Activated T-cell treated with anti-CD3 and anti-CD28 coated beads, Interleukin-2, amount 50 U/mL, for 72 hours (primary cell): Measurements from ENCODE around the gene TANC1. TPM values are rescaled to one million over a fixed set of nuclear protein-coding genes. Genes with fewer than 3 reads are reported as not detected.

Experiments
- ATAC-seq, 2 donors: fragments of 150-1000 bp; cut with Tn5 transposase; replicated peaks in 1 of 2; 2 replicates each; pipeline ENCODE4 v1.10.0; 2021; ENCODE audit warnings: moderate library complexity in 2 of 2, mild to moderate bottlenecking in 1 of 2
- DNase-seq, 2 donors: peaks; one replicate each; pipeline ENCODE4 v3.0.0; 2021 to 2022; ENCODE audit warnings: mixed read lengths in 1 of 2
- H3K27ac Mint-ChIP-seq: one replicate; pipeline ENCODE4 v1.8.0; 2022; ENCODE audit warnings: mild to moderate bottlenecking, moderate library complexity, mixed read lengths
- H3K27me3 Mint-ChIP-seq: one replicate; pipeline ENCODE4 v1.8.0; 2022; ENCODE audit warnings: low read depth, mixed read lengths
- H3K36me3 Mint-ChIP-seq, 2 donors: one replicate each; pipeline ENCODE4 v1.8.0; 2022; ENCODE audit warnings: mixed read lengths in 2 of 2, mild to moderate bottlenecking in 1 of 2; ENCODE audit not compliant: insufficient read depth in 2 of 2
- H3K4me1 Mint-ChIP-seq: one replicate; pipeline ENCODE4 v1.8.0; 2022; ENCODE audit warnings: low read depth, mixed read lengths
- H3K4me3 Mint-ChIP-seq, 2 donors: one replicate each; pipeline ENCODE4 v1.8.0; 2022; ENCODE audit warnings: mild to moderate bottlenecking in 2 of 2, mixed read lengths in 2 of 2, moderate library complexity in 2 of 2
- H3K9me3 Mint-ChIP-seq, 2 donors: one replicate each; pipeline ENCODE4 v1.8.0; 2022; ENCODE audit warnings: mixed read lengths in 2 of 2
- total RNA-seq, 2 donors: library from RNA; stranded (reverse); gene quantifications; one replicate each; pipeline ENCODE4 v1.2.3, GENCODE V29; 2022

Gene TANC1
- total RNA-seq, 2 donors from 2014 or later, result 0.35 to 1.6 TPM

DNA sequence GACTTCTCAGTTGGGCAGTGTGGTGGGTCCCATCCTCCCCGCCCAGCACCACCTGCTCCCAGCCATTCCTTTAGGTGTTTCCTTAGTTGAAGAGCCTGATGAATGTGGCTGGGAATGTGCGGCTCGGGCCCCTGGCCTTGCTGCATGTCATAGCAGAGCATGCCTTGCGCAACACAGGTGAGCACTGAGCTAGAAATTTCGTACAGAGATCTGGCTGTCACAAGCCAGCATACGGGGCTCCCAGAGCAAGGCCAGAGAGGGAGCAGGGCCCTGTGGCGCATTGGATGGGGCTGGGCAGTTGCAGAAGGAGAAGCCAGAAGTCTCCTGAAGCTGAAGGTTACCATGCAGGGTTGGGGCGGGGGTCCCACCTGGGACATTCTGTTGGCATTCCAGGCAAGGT, 188.4 kb downstream of the TANC1 start:
- no peak for DNase-seq
- no peaks in the 10 kb centered on the region for H3K36me3 Mint-ChIP-seq
- H3K4me1 Mint-ChIP-seq, result peaks cover 38% of the 10 kb centered on the region
- H3K27me3 Mint-ChIP-seq, result no peaks in the 10 kb centered on the region
- H3K9me3 Mint-ChIP-seq, result no peaks in the 10 kb centered on the region
- ATAC-seq, result no peak
- no peak overlapping the region for H3K4me3 Mint-ChIP-seq
- no peak overlapping the region for H3K27ac Mint-ChIP-seq

DNA sequence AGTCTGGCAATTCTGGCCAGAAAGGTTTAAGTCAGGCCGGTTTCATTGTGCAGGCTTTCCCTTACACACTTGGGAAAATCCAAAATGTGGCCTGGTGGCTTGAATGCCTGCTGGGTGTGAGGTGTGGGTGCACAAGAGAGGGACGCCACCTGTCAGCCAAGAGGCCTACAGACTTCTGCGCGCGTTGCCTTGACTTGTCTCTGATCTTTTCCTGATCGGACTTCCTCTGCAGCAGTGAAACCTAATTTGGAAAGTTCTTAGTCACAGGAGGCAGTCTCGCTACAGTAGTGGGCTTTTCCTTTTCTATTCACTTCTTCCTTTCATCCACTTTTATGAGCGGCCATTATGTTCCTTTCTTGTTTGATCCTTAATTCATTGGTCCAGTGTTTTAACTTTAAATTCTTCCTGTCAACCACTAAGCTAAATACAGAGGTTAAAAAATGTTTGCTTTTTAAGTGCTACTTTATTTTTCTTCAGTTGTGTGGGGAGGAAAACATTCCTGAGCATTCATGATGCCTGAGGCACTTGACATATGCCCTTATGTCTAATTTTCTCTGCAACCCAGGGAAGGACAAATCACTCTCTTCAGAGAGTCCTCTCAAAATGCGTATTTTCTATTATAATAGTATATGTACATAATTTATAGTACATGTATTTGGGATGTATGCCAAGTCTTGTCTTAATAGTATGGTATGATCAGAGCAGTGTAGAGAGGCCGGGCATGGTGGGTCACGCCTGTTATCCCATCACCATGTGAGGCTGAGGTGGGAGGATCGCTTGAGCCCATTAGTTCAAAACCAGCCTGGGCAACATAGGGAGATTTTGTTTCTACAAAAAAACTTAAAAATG, 189.1 kb downstream of the TANC1 start:
- H3K27me3 Mint-ChIP-seq, result no peaks in the 10 kb centered on the region
- no peaks in the 10 kb centered on the region for H3K36me3 Mint-ChIP-seq
- DNase-seq (no peak), ATAC-seq (peak in 1 of 2 donors; percentile 36)
- H3K4me1 Mint-ChIP-seq, result peaks cover 38% of the 10 kb centered on the region
- no peak overlapping the region for H3K27ac Mint-ChIP-seq
- no peaks in the 10 kb centered on the region for H3K9me3 Mint-ChIP-seq
- H3K4me3 Mint-ChIP-seq, result no peak overlapping the region

DNA sequence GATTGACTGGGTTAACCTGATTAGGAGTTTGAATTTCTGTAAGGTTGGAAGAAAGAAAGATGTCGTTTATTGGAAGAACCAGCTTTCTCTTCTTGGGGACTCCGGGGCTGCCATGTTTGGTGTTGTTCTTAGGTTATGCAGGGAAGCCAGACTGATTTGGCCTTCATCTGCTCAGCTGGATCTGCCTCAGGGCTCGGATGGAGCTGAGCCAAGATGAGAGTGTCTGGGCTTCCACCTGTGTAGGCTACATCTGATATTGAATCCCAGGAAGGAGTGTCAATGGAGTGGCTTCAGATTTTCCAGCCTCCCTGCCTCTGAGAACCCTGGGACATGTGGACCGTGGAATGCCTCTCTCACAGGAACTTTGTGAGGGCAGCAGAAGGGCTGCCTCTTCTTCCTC, 192.0 kb downstream of the TANC1 start:
- DNase-seq (no peak), ATAC-seq (no peak)
- Mint-ChIP-seq H3K4me1 (peaks cover 26% of the 10 kb centered on the region), H3K4me3 (no peak overlapping the region), H3K27ac (no peak overlapping the region), H3K9me3 (no peaks in the 10 kb centered on the region), H3K36me3 (no peaks in the 10 kb centered on the region), H3K27me3 (no peaks in the 10 kb centered on the region)

DNA sequence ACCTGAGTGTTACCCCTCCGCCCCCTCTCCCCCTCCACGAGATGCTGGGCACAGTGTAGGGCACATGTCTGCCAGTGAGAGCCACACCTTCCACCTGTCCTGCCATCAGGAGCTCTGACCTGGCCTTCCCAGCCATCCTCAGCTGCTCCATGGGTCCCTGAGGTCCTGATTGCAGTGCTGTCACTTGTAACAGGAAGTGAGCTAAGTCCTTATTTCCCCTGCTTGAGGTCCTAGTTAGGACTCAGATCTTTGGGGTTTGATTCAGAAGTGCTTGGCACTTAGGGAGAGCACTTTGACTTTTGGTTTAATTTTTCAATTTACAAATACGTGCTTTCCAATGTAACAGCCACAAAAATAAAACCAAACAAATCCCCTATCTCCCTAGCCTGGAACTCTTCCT, 192.5 kb downstream of the TANC1 start:
- DNase-seq (no peak), ATAC-seq (no peak)
- Mint-ChIP-seq H3K4me3 (no peak overlapping the region), H3K9me3 (no peaks in the 10 kb centered on the region), H3K4me1 (peaks cover 26% of the 10 kb centered on the region), H3K27me3 (no peaks in the 10 kb centered on the region), H3K36me3 (no peaks in the 10 kb centered on the region), H3K27ac (no peak overlapping the region)

DNA sequence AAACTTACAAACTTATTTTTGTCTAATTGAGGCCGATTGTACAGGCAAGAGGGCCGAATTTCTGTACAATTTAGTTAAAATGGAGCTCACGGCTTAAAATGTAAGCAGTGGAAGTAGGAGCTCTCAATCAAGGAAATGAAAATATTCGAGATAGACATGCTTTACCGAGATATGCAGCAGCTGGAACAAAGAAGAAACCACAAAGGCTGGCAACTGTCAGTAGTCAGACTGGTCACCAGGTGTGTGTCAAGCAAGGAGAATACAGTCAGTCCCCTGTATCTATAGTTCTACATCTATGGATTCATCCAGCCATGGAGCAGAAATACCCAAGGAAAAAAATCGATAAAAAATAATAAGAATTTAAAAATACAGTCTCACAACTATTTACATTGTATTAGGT, 195.5 kb downstream of the TANC1 start:
- Mint-ChIP-seq H3K4me3 (no peak overlapping the region), H3K4me1 (peaks cover 11% of the 10 kb centered on the region), H3K9me3 (no peaks in the 10 kb centered on the region), H3K36me3 (no peaks in the 10 kb centered on the region), H3K27me3 (no peaks in the 10 kb centered on the region), H3K27ac (no peak overlapping the region)
- DNase-seq (no peak), ATAC-seq (no peak)

DNA sequence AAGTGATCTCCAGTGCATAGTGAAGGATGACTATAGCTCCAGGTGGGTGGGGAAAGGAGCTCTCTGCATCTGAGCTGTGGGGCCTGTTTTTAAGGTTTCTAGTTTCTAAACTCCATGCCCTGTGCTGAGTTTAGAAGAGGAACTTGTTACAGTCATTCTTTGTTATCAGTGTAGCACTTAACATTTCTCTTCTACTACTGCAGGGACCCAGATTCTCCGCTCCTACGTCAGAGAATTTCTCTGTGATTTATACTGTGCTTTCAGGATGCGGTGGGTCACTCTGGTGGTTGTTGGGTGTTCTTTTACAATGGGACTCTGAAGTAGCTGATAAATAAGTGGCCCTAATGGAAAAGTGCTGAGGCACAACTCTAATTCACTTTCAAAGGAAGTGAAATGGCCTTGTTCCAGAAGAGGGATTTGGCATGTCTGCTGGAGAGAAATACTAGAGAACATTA, 196.0 kb downstream of the TANC1 start:
- H3K36me3 Mint-ChIP-seq, result no peaks in the 10 kb centered on the region
- ATAC-seq (no peak), DNase-seq (no peak)
- no peak overlapping the region for H3K27ac Mint-ChIP-seq
- H3K27me3 Mint-ChIP-seq, result no peaks in the 10 kb centered on the region
- no peaks in the 10 kb centered on the region for H3K9me3 Mint-ChIP-seq
- H3K4me1 Mint-ChIP-seq, result peaks cover 11% of the 10 kb centered on the region
- H3K4me3 Mint-ChIP-seq, result no peak overlapping the region

DNA sequence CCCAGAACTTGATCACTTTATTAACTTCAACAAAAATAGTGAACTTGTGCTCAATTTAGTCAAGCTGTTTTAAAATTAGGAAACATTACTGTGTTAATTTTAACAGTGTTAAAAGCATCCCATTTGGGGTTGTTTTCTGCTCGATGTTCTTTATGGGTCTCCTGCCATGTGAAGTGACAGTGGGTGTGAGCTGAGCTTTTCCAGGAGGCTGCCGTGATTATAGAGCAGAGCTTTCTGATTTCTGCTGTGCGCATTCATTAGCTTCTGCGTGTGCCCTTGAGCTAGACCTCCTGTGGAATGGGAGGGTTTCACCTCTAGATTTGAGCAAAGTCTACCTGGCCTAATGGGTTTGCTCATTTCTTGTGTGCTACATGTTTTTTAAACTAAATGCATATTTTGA, 196.6 kb downstream of the TANC1 start:
- H3K36me3 Mint-ChIP-seq, result no peaks in the 10 kb centered on the region
- H3K27ac Mint-ChIP-seq, result no peak overlapping the region
- H3K27me3 Mint-ChIP-seq, result no peaks in the 10 kb centered on the region
- ATAC-seq (no peak), DNase-seq (no peak)
- H3K4me3 Mint-ChIP-seq, result no peak overlapping the region
- H3K9me3 Mint-ChIP-seq, result no peaks in the 10 kb centered on the region
- H3K4me1 Mint-ChIP-seq, result peaks cover 11% of the 10 kb centered on the region

DNA sequence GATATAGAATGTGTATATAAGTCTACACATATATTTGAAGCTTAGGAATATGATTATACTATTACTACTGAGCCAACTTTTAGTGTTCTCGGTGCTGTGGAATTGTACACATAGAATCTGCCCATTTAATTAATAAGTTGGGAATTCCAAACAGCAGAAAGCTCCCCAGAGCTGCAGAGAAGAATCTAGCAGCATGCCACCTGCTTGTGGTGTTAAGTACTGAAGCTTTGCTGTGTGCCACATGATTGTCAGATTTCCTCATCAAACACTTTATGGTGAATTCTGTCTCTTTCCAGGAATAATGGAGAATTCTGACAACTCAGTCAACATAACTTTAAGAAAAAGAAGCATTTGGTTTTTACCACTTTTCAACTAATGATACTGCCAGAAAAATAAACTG, 200.3 kb downstream of the TANC1 start:
- Mint-ChIP-seq H3K36me3 (no peaks in the 10 kb centered on the region), H3K27ac (no peak overlapping the region), H3K9me3 (no peaks in the 10 kb centered on the region), H3K27me3 (no peaks in the 10 kb centered on the region), H3K4me3 (no peak overlapping the region), H3K4me1 (no peaks in the 10 kb centered on the region)
- DNase-seq, result no peak
- no peak for ATAC-seq

DNA sequence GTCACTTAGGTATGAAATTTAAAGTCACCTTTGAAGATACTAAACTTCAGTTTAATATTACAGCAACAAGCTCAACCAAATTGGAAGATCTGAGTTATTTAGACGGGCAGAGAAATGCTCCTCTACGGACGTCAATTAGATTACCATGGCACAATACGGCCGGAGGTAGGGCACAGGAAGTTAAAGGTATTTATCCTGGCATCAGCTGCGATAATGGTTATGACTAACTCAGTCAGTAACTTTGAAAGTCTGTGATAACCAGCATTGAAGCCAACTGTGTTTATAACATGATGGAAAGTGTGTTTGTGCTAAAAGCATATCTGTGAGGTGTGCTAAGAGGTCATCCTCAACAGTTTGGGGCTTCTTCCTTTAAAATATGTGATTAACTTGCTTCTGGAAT, 200.7 kb downstream of the TANC1 start:
- H3K4me1 Mint-ChIP-seq, result no peaks in the 10 kb centered on the region
- H3K9me3 Mint-ChIP-seq, result no peaks in the 10 kb centered on the region
- no peak overlapping the region for H3K27ac Mint-ChIP-seq
- H3K36me3 Mint-ChIP-seq, result no peaks in the 10 kb centered on the region
- H3K27me3 Mint-ChIP-seq, result no peaks in the 10 kb centered on the region
- ATAC-seq (no peak), DNase-seq (no peak)
- no peak overlapping the region for H3K4me3 Mint-ChIP-seq

DNA sequence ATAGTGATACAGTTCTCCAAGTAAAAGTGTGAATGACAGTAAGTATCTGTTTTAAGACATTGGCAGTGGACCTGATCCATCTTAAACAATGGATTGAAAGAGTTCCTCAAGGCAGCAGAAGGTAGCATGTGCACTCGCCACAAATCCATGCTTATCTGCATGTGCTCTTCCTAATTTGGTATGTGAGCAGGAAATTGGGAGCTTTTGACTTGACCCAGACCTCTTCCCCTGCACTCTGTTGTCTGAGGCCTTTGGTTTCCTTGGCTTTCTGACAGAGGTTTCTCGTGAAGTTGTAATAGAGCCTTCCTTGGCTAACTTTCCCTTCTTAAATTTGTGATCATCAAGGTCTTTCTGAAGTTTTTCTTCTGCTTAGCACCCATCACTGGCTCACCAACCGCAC, 204.0 kb downstream of the TANC1 start:
- Mint-ChIP-seq H3K4me3 (no peak overlapping the region), H3K9me3 (no peaks in the 10 kb centered on the region), H3K36me3 (no peaks in the 10 kb centered on the region), H3K4me1 (no peaks in the 10 kb centered on the region), H3K27ac (no peak overlapping the region), H3K27me3 (no peaks in the 10 kb centered on the region)
- DNase-seq (no peak), ATAC-seq (no peak)

DNA sequence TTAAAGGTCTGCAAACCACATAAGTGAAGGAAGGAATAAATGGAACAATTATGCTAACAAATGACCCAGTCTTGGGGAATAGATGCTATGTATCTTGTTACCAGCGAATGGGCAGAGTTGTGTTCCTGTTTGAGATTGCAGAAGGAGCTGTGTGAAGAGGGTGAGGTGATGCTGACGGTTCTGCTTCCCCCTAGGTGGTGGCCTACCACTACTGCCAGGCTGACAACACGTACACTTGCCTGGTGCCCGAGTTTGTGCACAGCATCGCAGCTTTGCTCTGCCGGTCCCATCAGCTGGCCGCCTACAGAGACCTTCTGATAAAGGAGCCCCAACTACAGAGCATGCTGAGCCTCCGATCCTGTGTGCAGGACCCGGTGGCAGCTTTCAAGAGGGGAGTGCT, 206.3 kb downstream of the TANC1 start:
- no peak overlapping the region for H3K27ac Mint-ChIP-seq
- no peak for ATAC-seq

DNA sequence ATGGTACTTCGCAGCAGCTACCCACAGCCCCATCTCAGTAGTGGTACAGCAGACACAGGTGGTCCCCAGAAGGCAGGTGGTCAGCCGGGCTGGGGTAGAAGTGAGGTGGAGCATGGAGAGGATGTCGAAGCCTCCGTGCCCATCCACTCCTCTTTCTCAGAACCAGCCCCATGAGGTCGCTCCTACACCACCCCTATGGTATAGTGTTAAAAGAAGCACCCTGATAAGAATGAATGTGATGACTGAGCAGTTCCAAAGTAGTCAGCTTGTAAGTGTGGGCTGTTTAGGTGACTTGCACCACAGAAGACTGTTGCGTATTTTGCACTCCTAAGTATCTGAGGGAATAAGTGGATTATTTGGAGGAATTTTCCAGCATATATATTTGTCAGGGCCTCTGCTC, 206.7 kb downstream of the TANC1 start:
- no peak overlapping the region for H3K27ac Mint-ChIP-seq
- no peak for ATAC-seq
- no peaks in the 10 kb centered on the region for H3K4me1 Mint-ChIP-seq
- no peak for DNase-seq
- H3K36me3 Mint-ChIP-seq, result no peaks in the 10 kb centered on the region
- H3K27me3 Mint-ChIP-seq, result no peaks in the 10 kb centered on the region
- no peaks in the 10 kb centered on the region for H3K9me3 Mint-ChIP-seq
- H3K4me3 Mint-ChIP-seq, result no peak overlapping the region

More for the DNA sequence above, 206.3 kb downstream of the TANC1 start:
- no peaks in the 10 kb centered on the region for H3K4me1 Mint-ChIP-seq
- H3K4me3 Mint-ChIP-seq, result no peak overlapping the region
- no peaks in the 10 kb centered on the region for H3K36me3 Mint-ChIP-seq
- no peaks in the 10 kb centered on the region for H3K9me3 Mint-ChIP-seq
- no peak for DNase-seq
- H3K27me3 Mint-ChIP-seq, result no peaks in the 10 kb centered on the region

DNA sequence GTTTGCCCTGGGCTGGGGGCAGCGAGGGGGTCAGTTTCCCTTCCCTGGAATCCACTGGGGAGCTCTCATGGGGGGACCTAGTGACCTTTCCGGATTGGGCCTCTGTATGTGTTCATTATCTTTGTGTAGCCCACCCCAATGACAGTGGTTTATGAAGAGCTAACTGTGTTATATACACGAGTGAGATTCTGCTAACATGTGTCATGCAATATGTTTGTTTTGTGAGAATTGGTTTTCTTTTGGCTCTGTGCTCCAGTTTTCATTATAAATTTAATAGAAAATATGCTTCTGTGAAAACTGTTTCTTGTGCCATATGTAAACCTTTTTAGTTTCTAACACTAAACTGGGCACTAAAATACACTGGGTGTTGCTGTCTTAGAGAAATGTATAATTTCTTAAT, 207.5 kb downstream of the TANC1 start:
- Mint-ChIP-seq H3K36me3 (no peaks in the 10 kb centered on the region), H3K27ac (no peak overlapping the region), H3K27me3 (no peaks in the 10 kb centered on the region), H3K4me1 (no peaks in the 10 kb centered on the region), H3K4me3 (no peak overlapping the region), H3K9me3 (no peaks in the 10 kb centered on the region)
- DNase-seq (no peak), ATAC-seq (no peak)

DNA sequence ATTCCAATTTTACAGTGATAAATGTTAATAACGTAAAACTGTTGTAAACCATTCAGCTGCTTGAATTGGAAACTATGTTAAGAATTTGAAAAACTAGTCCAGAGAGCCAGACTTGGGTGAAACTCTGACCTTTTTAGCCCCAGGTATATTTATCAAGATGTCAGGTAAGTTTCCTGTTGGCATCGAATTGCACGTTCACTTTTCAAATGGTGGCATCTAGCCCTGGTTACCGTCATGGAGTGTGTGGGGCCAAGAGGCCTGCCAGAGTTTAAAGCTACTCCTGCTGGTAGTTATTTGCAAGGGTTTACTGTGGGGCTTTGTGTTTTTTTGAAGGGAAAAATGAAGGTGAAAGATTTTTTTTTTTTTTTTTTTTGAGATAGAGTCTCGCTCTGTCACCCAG, 208.1 kb downstream of the TANC1 start:
- no peak overlapping the region for H3K27ac Mint-ChIP-seq
- H3K9me3 Mint-ChIP-seq, result no peaks in the 10 kb centered on the region
- H3K4me3 Mint-ChIP-seq, result no peak overlapping the region
- no peaks in the 10 kb centered on the region for H3K27me3 Mint-ChIP-seq
- ATAC-seq (no peak), DNase-seq (no peak)
- H3K36me3 Mint-ChIP-seq, result no peaks in the 10 kb centered on the region
- no peaks in the 10 kb centered on the region for H3K4me1 Mint-ChIP-seq
